ENCODE data around the gene TMTC1.

GRCh38 chr12:29707846-29708245, 75.9 kb downstream of the TMTC1 start:
- TF ChIP-seq CTCF (conservative IDR thresholded peaks at IDR 0.05; ENCODE audit: low read depth, low read length) (no peak), EZH2 (IDR thresholded peaks at IDR 0.05; ENCODE audit: borderline replicate concordance, low read depth, low read length, poor library complexity, severe bottlenecking) (no peak)
